Measurements from ENCODE around the gene BRF1.
"Not testable (repeated sequence)": the region's sequence is repeated elsewhere in the genome, so short reads cannot be mapped to it uniquely, and the experiment has no call there.

Gene BRF1

DNA sequence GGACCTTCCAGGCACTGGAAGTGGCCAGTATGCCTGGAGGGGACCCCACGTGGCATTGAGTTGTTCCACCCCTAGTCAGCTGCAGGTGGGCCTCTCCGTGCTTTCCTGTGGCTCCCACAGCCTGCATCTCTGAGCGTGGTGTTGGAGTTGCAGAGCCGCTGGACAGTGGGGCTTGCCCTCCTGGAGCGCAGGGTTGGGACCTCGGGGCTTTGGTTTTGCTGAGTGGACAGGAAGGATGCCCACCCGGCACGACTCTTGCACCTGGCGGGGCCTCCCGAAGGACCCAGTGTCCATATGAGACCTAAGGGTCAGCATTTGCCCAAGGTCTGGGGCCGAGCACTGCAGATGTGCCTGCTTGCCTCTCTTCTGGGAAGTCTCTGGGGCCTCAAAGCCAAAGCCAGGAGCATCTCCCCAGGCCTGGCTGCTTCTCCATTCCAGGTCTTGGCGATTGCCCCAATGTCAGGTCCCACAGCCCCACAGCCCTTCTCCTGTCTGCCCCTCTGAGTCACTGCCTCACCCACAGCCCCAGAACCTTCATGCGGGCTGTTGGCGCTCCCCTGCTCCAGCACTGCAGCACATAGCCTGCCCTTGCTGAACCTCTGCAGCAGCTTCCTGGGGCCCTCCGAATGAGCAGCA is 15.3 kb upstream of the BRF1 start:
- DNase-seq (ENCODE audit: low spot score), result no peak

DNA sequence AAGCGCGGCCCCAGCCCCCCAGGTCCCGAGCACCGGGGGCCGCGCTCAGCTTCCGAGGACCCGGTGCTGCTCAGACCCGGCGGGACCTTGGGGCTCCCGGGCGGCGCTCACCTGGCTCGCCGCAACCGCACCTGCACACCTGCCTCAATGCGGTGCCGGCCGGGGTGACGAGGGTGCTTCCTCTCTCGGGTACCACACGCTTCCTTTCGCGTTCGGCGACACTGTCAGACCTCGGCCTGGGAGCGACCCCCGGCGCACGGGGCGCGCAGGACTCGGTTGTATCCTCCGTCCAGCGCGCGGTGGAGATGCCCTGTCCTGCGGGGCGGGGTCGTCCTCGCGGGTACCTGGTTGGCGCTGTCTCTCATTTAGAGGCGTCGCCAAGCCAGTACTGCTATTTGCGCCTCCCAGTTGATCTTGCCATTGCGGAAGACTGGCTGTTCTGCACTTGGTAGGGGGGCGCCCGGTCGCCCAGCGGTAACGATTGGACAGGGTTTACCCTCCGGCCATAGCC is 14.5 kb upstream of the BRF1 start:
- peak; percentile 40 for DNase-seq (ENCODE audit: low spot score)

DNA sequence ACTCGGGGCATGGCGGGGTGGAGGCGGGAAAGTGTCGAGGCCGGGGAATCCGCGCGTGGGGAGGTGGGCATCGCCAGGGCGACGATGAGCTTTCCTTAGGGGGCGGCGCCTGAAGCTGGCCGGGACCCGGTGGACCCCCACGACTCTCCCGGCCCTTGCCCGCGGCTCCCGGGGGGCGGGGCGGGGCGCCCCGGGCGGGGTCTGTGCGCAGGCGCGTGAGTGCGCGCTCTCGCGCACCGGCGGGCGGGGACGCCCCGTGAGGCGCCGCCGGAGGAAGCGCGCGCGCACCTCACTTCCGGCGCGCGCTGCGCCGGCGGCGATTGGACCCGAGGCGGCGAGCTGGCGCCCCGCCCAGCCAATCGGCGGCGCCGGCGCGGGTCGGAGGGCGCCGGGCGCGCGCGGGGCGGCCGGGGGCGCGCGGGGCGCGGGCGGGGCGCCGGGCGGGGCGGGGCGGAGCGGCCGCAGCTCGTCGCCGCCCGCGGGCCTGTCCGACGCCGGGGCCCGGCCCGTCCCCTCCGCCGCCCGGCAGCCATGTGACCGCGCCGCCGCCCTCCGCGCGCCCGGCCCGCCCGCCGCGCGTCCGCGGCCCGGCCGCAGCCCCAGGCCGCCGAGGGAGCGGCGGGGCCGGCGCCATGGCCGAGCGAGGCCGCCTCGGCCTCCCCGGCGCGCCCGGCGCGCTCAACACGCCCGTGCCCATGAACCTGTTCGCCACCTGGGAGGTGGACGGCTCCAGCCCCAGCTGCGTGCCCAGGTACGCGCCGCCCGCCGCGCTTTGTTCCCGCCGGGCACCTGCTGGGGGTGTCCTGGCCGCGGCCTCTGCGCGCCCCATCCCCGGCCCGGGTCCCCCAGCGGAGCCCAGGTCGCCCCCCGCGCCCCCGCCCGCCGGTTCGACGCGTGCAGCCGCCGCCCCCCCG is 13.7 kb upstream of the BRF1 start, which contains the start of gene PACS2:
Gene PACS2 (plus strand): TSS at position 462 of the 914 bp plus-strand sequence. CDS start 171 bp downstream, at position 633.
- peak; percentile 77 for DNase-seq (ENCODE audit: low spot score)

DNA sequence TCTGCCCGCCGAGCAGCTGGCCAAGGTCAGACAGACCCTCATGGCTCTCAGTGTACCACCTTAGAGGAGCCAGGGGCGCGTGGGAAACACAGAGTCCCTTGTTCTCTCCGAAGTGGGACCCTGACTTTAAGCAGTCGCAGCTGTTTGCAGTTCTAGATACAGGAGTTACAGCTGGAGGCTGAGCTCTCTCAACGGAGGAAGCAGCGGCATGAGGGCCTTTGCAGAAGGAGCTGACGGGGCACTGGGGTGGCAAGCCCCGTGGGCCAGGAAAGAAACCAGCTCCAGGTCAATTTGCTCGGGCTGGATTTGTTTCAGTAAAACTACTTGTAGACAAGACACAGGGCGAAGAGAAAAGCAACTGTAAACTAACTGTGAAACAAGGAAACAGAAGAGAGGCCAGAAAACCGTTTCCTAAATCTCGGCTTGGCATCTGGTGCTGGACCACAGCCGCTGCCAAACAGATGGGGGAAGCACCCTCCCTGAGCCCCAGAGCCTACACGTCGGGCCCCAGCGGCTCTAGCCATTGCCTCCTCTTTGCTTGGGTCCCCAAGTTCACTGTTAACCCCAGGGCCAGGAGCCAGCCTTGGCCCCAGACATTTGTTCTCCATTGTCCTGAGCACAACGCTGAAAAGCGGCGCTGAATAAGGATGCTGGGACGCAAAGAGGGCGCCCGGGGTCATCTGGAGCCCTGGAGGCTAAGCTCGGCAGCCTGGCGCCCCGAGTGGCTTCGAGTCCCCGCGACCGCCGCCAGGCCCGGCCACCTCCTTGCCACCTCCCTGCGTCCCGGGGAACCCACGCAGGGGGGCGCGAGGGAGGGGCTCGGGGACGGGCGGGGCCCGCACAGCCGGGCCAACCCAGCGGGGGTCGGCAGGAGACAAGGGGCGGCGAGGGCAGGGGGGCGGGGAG is 12.8 kb upstream of the BRF1 start:
- no peak for DNase-seq (ENCODE audit: low spot score)

DNA sequence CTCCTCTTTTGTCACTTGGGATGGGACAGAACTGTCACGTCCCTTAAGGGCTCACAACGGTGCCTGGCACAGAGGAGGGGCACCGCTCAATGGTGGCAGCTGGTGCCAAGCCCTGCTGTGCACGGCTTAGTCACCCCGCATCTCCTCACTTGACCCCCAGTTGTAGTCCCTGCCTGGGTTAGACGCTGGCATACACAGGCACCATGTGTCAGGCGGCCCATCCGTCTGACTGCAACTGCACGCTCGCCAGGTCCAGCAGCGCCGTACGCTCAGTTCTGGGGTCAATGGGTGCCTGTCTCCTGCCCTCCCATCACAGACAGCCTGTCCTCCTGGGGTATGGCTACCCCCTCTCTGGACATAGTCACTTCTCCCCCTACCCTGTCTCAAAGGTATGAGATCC is 12.2 kb upstream of the BRF1 start:
- DNase-seq (ENCODE audit: low spot score), result no peak

DNA sequence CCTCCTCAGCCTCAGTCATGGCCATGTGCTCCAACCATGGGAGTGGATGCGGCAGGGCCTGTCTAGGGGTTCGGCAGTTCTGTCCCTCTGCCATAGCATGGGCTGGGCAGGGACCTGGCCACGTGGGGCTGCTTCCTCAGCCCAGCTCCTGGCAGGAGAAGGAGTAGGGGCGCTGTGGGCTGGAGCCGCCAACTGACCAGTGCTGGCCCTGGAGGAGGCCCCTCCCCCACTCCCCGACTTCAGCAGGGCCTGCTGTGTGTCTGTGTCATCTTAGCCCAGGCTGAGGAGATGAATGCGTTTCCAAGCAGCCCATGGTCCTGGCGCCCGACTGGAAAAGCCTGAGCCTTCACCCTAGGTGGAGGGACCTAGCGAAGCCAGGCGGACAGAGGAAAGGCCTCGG is 11.0 kb upstream of the BRF1 start:
- no peak for DNase-seq (ENCODE audit: low spot score)

DNA sequence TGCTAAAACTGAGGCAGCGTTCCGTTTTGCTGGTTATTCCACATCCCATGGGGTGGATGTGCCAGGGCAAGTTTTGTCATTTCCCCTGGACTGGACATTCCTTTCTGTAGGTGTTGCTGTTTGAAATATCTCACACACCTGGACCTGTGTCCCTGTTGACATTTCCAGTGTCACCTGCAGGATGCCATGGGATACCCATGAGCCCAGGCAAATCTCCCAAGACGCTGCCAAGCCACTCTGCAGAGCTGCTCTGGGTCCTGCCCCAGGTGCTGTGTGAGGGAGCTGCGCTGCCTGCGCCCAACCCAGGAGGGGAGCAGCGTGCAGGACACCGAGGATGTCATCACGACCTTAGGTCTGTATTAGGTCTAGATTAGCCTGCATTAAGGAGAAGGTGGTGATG is 8.6 kb upstream of the BRF1 start:
- DNase-seq (ENCODE audit: low spot score), result no peak

DNA sequence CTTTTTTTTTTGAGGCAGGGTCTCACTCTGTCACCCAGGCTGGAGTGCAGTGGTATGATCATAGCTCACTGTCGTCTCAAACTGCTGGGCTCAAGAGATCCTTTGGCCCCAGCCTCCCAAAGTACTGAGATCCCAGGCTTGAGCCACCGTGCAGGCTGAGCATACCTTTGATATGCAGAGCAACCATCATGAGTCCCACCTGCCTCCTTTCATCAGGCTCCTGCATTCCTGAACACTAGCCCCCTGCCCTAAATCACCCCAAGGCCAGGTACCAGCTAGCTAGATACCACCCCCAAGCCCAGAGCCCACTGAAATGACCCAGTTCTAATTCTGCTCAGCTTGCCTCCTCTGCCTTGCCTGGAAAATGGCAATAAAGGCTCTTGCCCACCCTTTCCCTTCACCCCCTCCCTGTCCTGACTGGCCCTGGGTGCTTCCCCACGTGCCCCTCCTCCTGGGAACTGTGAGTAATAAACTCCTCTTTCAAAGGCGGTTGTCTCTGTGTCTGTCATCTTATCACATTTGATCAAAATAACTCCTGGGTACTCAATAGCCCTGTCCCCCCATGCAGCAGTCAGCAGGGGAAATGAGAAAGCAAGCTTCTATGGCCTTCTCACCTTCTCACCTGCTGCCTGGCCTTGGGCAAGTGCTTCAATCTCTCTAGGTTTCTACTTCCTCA is 6.4 kb upstream of the BRF1 start:
- no peak for DNase-seq (ENCODE audit: low spot score)

DNA sequence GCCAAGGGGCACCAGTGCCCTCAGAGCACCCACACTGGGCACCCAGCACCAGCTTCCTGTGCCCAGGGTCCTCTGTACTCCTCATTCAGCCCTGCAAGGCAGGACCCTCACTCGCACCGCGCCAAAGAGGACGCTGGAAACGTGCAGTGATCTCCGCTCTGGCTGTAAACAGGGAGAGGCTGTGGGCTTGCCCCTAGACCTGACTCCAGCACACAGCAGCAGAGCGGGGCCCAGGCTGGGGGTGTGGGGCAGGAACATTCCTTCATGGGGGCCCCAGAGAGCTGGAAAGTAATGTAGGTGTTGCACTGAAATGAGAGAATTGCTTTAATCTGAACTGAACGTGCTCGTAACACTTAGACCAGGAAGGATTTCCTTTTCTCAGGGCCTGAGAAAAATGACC is 5.0 kb upstream of the BRF1 start:
- no peak for DNase-seq (ENCODE audit: low spot score)

DNA sequence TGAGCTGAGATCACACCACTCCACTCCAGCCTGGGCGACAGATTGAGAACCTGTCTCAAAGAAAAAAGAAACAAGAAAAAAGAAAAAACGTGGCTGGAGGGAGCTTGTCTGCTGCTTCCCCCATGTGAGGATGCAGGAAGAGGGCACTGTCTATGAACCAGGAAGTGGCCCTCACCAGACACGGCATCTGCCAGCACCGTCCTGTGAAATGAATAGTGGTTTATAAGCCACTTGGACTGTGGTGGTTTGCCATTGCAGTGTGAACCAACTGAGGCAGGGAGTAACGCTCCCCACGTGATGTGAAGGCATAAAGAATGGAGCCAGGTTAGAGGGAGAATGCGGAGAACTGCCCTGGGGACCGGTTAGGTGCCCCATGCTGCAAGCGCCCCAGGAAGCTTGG is 4.5 kb upstream of the BRF1 start:
- peak; percentile 5 for DNase-seq (ENCODE audit: low spot score)

DNA sequence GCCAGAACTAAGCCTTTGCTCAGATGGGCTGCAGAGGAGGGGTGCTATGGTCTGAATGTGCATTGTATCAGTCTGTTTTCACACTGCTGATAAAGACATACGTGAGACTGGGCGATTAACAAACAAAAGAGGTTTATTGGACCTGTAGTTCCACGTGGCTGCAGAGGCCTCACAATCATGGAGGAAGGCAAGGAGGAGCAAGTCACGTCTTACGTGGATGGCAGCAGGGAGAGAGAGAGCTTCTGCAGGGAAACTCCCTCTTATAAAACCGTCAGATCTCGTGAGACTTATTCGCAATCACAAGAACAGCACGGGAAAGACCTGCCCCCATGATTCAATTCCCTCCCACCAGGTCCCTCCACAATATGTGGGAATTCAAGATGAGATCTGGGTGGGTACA is 3.8 kb upstream of the BRF1 start:
- DNase-seq (ENCODE audit: low spot score), result no peak

DNA sequence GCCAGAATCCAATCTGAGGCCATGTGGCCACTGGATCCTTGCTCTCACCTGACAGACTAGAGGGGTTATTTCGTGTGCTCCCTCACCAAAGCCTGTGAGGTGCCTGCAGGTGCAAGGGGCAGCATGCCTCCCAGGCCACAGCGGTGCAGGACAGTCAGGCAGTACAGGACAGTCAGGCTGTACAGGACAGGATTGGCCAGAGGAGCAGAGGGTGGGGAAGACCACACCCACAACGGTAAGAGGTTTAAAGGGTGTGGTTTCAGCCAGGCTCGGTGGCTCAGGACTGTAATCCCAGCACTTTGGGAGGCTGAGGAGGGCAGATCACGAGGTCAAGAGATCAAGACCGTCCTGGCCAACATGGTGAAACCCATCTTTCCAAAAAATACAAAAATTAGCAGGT is 3.1 kb upstream of the BRF1 start:
- DNase-seq (ENCODE audit: low spot score), result no peak

DNA sequence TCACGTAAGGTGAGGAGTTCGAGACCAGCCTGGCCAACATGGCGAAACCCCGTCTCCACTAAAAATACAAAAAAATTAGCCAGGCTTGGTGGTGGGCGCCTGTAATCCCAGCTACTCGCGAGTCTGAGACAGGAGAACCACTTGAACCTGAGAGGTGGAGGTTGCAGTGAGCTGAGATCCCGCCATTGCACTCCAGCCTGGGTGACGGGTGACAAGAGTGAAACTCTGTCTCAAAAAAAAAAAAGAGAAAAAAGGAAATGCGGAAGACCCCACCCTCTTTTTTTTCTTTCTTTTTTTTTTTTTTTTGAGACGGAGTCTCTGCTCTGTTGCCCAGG is 1.1 kb upstream of the BRF1 start:
- DNase-seq (ENCODE audit: low spot score), result not testable (repeated sequence)

DNA sequence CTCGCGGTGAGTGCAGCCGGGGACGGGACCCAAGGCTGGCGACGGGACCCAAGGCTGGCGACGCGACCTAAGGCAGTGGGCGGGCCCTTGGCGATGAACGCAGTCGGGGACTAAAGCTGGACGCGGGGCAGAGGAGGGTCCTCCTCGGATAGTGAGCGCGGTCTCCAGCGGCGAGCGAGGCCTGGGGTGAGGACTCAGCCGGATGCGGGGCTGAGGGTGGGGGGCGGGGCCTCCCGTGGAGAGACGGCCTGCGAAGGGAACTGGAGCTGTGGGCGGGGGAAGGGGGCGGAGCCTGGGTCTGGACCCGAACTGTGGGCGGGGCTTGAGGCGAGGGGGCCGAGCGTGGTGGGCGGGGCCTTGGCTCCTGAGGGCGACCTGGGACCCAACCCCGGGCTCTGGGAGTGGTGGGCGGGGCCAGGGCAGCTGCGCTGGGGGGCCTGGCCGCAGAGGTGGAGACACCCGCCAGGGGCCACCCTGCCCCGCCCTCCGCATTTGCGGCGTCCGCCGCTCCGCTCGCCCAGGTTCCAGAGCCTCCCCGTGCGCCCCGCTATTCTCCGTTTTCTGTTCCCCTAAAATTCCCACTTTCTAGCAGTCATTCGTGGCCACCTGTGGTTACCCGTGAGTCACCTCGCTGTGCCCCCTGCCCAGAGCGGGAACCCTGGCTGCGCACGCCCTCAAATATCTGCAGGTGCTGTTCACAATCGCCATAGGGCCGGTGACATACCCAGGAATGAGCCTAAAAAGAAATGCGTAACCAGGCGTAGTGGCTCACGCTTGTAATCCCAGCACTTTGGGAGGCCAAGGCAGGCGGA is 508 bp upstream of the BRF1 start:
- DNase-seq (ENCODE audit: low spot score), result peak; percentile 98

DNA sequence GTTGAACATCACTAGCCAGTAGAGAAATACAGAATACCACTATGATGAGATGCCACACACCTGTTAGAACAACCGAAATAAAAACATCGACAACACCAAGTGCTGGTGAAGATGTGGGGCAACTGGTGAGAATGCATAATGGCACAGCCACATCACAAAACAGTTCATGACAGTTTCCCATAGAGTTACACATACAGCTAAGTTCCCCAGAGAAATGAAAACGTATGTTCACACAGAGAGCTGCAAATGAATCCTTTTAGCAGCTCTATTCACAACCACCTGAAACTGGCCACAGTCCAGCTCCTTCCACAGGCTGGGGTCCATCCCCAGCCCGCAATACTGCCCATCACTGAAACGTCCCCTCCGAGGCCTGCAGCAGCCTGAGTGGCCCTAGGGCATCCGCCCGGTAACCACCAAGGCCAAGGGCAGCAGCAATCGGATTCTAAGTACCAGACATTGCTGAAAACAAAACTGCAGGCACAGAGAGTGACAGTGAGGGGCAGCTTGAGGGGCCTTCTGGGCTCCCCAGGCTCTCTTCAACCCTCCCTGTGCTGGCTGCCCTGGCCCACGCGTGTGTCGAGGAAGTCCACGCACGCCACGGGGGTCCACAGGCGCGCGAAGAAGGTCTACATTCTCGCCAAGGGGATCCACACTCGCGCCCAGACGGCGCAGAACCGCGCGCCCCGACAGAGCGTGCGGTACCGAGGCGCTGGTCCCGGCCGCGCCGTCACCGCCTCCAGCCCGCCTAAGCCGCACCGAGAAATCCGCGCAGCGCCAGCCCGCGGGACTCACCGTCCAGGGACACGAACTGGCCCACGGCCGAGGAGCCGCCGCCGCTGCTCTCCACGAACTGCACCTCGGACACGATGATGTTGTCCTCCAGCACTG is 903 bp downstream of the BRF1 start:
- no peak for DNase-seq (ENCODE audit: low spot score)

DNA sequence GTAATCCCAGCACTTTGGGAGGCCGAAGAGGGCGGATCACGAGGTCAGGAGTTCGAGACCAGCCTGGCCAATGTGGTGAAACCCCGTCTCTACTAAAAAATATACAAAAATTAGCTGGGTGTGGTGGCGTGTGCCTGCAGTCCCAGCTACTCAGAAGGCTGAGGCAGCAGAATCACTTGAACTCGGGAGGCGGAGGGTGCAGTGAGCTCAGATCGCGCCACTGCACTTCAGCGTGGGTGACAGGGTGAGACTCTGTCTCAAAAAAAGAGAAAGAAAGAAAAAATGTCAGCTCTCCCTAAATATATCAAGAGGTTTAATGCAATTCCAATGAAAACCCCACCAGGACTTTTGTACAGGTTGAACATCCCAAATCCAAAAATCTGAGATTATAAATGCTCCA is 3.5 kb downstream of the BRF1 start:
- not testable (repeated sequence) for DNase-seq (ENCODE audit: low spot score)

DNA sequence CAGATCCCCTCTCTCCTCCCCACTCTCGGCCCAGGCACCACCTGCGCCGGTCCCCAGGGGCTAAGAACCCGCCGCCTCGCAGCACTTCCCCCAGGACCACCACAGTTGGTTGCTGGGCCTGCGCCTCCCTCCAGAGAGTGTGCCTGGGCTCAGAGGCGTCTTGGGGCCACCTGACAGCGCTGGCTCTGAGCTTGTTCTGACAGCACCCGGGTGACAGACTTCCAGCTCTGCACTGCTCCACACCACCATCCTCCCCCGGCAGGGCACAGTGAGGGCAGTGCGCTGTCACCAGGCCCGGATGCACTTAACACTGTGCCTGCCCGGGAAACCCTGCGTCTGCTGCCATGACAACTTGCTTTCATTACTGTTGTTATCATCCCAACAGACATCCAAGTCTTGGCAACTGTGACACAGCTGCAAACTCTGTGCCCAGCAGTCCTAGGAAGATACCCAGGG is 6.6 kb downstream of the BRF1 start:
- peak; percentile 70 for DNase-seq (ENCODE audit: low spot score)

DNA sequence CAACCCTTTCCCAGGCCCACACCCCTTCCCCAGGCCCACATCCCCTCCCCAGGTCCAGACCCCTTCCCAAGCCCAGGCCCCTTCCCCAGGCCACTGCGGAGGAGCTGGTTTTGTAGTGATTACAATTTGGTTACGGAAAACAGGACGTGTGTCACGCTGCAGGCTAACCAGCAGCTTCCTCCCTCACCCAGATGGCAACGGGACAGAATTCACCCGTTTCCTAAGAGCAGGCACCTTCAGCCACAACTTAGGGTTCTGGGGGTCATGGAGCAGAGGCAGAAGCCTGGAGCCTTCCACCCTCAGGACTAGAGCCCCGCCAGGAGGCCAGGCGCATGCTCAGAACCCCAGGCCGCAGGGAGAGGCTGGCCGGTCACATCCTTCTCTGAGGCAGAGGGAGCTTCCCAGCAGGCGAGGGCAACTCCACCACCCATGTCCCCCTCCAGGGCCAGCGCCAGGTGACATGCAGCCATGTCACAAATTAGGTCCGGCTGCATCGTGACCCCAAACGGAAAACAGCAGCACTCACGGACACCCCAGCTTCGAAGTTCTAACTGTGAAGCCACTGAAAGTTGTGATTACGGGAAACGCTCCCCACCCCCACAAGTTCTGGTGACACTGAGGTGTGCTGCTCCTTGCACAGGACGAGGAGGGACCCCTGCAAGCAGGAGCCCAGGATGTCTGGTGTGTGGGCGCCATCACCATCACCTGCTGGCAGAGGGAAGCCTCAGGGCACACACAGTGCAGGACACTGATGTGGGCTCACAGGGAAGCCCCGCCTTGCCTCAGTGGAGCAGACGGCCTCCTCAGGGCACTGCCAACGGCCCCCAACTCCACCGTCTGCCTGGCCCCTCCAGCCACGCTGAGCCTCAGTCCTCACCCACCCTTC is 7.7 kb downstream of the BRF1 start:
- no peak for DNase-seq (ENCODE audit: low spot score)
